Hepatocyte (in vitro differentiated cells): ENCODE measurements around the gene STK4. TPM values are rescaled to one million over a fixed set of nuclear protein-coding genes. Genes with fewer than 3 reads are reported as not detected.

Experiments used
- DNase-seq: peaks from one replicate; pipeline ENCODE4 v3.0.0-alpha.2; 2016; ENCODE audit warnings: low spot score
- H2AFZ ChIP-seq: fragments of 200-600 bp; sonication (generic); 2 replicates; pipeline ENCODE4 v1.6.0; 2016; ENCODE audit warnings: antibody characterized with exemption, mild to moderate bottlenecking
- H3K27ac ChIP-seq: fragments of 200-600 bp; sonication (generic); 2 replicates; pipeline ENCODE4 v1.5.1; 2016; ENCODE audit warnings: mild to moderate bottlenecking
- H3K27me3 ChIP-seq: fragments of 200-600 bp; sonication (generic); 2 replicates; pipeline ENCODE4 v1.6.1; 2016
- H3K36me3 ChIP-seq: fragments of 200-600 bp; sonication (generic); replicated peaks from 2 replicates; pipeline ENCODE4 v1.5.1; 2016; ENCODE audit warnings: low read depth; ENCODE audit not compliant: insufficient read depth
- H3K4me1 ChIP-seq: fragments of 200-600 bp; sonication (generic); 2 replicates; pipeline ENCODE4 v1.5.1; 2016; ENCODE audit warnings: mild to moderate bottlenecking, moderate library complexity; ENCODE audit not compliant: insufficient read depth
- H3K4me2 ChIP-seq: fragments of 200-600 bp; sonication (generic); 2 replicates; pipeline ENCODE4 v1.6.0; 2016
- H3K4me3 ChIP-seq: fragments of 200-600 bp; sonication (generic); 2 replicates; pipeline ENCODE4 v1.5.1; 2016; ENCODE audit warnings: mild to moderate bottlenecking
- H3K79me2 ChIP-seq: fragments of 200-600 bp; sonication (generic); 2 replicates; pipeline ENCODE4 v1.6.0; 2017; ENCODE audit warnings: mild to moderate bottlenecking
- H3K9me2 ChIP-seq: fragments of 200-600 bp; sonication (generic); replicated peaks from 2 replicates; pipeline ENCODE4 v1.6.0; 2017; ENCODE audit warnings: mild to moderate bottlenecking; ENCODE audit not compliant: insufficient read depth
- H3K9me3 ChIP-seq: fragments of 200-600 bp; sonication (generic); 2 replicates; pipeline ENCODE4 v1.5.1; 2016; ENCODE audit warnings: low read depth, mild to moderate bottlenecking
- H4K20me1 ChIP-seq: fragments of 200-600 bp; sonication (generic); 2 replicates; pipeline ENCODE4 v1.6.0; 2016; ENCODE audit warnings: mild to moderate bottlenecking; ENCODE audit not compliant: insufficient read depth, poor library complexity, severe bottlenecking
- EZH2 ChIP-seq: fragments of 200-600 bp; sonication (generic); IDR thresholded peaks from 2 replicates; pipeline ENCODE4 v1.6.1; 2016; ENCODE audit warnings: antibody characterized with exemption, mild to moderate bottlenecking, borderline replicate concordance
- EZH2phosphoT487 ChIP-seq: fragments of 200-600 bp; sonication (generic); IDR thresholded peaks from one replicate; pipeline ENCODE4 v1.6.1; 2018; ENCODE audit warnings: antibody characterized with exemption, mild to moderate bottlenecking, low read depth, moderate library complexity; ENCODE audit not compliant: unreplicated experiment, severe bottlenecking
- WGBS: methylation state at CpG from one replicate; pipeline ENCODE4 v1.1.6; 2016; ENCODE audit warnings: low lambda C conversion rate; ENCODE audit errors: missing lambda C conversion rate; 5-methylcytosine and 5-hydroxymethylcytosine counted together
- polyA plus RNA-seq: library from polyadenylated mRNA; unstranded; fragments of >200 nt; fragmentation: Nextera tagmentation; extraction: Ambion mirVana; gene quantifications from 2 replicates; pipeline ENCODE4 v1.2.1, GENCODE V29; 2016
- total RNA-seq: library from RNA; depleted of rRNA; stranded (reverse); fragments of >200 nt; gene quantifications from 2 replicates; pipeline ENCODE4 v1.2.3, GENCODE V29; 2014
- TF ChIP-seq, protein P1 (sequence below): fragments of 200-600 bp; sonication (generic); IDR thresholded peaks from 2 replicates; pipeline ENCODE4 v1.5.1; 2016; ENCODE audit warnings: antibody characterized with exemption, mild to moderate bottlenecking; ENCODE audit not compliant: poor library complexity

Gene STK4
- total and polyA plus RNA-seq, 2 experiments from 2014 or later: 11.4 to 16.5 TPM

GRCh38 chr20:45070932-45071632, 104.8 kb downstream of the STK4 start:
- no peak for TF ChIP-seq EZH2phosphoT487
- no peak for TF ChIP-seq EZH2
- TF ChIP-seq, protein P1, sequence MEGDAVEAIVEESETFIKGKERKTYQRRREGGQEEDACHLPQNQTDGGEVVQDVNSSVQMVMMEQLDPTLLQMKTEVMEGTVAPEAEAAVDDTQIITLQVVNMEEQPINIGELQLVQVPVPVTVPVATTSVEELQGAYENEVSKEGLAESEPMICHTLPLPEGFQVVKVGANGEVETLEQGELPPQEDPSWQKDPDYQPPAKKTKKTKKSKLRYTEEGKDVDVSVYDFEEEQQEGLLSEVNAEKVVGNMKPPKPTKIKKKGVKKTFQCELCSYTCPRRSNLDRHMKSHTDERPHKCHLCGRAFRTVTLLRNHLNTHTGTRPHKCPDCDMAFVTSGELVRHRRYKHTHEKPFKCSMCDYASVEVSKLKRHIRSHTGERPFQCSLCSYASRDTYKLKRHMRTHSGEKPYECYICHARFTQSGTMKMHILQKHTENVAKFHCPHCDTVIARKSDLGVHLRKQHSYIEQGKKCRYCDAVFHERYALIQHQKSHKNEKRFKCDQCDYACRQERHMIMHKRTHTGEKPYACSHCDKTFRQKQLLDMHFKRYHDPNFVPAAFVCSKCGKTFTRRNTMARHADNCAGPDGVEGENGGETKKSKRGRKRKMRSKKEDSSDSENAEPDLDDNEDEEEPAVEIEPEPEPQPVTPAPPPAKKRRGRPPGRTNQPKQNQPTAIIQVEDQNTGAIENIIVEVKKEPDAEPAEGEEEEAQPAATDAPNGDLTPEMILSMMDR: no peak
- no peaks in the 10 kb centered on the region for H3K9me2 ChIP-seq
- H3K36me3 ChIP-seq: no peaks in the 10 kb centered on the region
- H4K20me1 ChIP-seq: no peaks in the 10 kb centered on the region
- H3K4me3 ChIP-seq: no peak overlapping the region
- DNase-seq: peak; percentile 22
- H3K4me1 ChIP-seq: peaks cover 5% of the 10 kb centered on the region
- H2AFZ ChIP-seq: no peak overlapping the region
- 88% methylated on average over 6 of the region's 6 CpGs for WGBS
- H3K27ac ChIP-seq: peak overlapping the region; percentile 58
- no peaks in the 10 kb centered on the region for H3K9me3 ChIP-seq
- H3K79me2 ChIP-seq: peaks cover 8% of the 10 kb centered on the region
- no peaks in the 10 kb centered on the region for H3K27me3 ChIP-seq
- no peak overlapping the region for H3K4me2 ChIP-seq

DNA sequence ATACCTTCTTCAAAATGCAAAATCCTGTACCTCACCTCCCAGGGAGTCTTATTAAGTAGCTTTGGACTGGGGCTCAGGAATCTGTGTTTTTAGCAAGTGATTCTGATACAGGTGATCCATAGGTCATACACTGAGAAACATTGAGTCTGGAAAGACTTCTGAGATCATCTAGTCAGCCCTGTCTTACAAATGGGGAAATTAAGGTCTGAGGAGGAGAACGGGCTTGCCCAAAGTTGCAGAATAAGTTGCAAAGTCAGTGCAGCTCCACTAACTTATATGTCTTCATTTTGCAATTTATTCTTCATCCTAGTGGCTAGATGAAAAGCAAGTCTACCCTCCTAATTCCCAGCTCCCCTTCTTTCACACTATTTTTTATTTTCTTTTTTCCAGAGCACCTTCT, 105.8 kb downstream of the STK4 start:
- no peaks in the 10 kb centered on the region for H3K27me3 ChIP-seq
- H3K4me1 ChIP-seq: no peaks in the 10 kb centered on the region
- no peak for DNase-seq
- H3K9me2 ChIP-seq: no peaks in the 10 kb centered on the region
- TF ChIP-seq, protein P1: no peak
- TF ChIP-seq EZH2phosphoT487: no peak
- no peak for TF ChIP-seq EZH2
- no peaks in the 10 kb centered on the region for H3K36me3 ChIP-seq
- no peaks in the 10 kb centered on the region for H4K20me1 ChIP-seq
- H3K27ac ChIP-seq: no peak overlapping the region
- WGBS: 100% methylated on average over 1 of the region's 1 CpG
- H3K9me3 ChIP-seq: no peaks in the 10 kb centered on the region
- H3K4me2 ChIP-seq: no peak overlapping the region
- no peak overlapping the region for H3K4me3 ChIP-seq
- H3K79me2 ChIP-seq: no peaks in the 10 kb centered on the region
- H2AFZ ChIP-seq: no peak overlapping the region

DNA sequence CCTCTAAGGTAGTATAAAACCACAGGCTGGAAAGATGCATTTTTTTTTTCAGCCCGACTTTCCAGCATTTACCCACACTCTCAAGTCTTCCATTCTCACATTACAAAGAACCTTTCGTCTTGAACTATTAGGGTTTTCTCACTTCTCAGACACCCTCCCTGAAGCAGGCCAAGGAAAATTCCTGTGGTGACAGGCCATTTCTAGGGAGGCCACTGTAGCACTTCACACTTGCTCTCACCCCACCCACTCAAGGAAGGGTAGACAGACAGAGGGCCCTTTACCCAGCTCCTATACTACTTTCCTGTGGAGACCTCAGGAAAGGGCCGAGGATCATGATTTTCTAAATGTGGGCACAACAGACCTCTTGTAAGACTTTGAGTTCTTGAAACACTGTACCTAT, 106.9 kb downstream of the STK4 start:
- H3K4me2 ChIP-seq: no peak overlapping the region
- H3K36me3 ChIP-seq: no peaks in the 10 kb centered on the region
- 100% methylated on average over 3 of the region's 3 CpGs for WGBS

More for the DNA sequence above, 106.9 kb downstream of the STK4 start:
- Histone ChIP-seq H3K9me3 (no peaks in the 10 kb centered on the region), H3K4me3 (no peak overlapping the region), H3K79me2 (no peaks in the 10 kb centered on the region), H3K9me2 (no peaks in the 10 kb centered on the region), H2AFZ (no peak overlapping the region), H4K20me1 (no peaks in the 10 kb centered on the region), H3K27me3 (no peaks in the 10 kb centered on the region), H3K4me1 (no peaks in the 10 kb centered on the region), H3K27ac (no peak overlapping the region)
- TF ChIP-seq EZH2phosphoT487: no peak
- TF ChIP-seq, protein P1: no peak
- no peak for TF ChIP-seq EZH2
- no peak for DNase-seq
